Measurements from ENCODE around the gene GALK2.
A peak's percentile ranks its signal among the peaks of the same experiment; 100 is the strongest.

DNA sequence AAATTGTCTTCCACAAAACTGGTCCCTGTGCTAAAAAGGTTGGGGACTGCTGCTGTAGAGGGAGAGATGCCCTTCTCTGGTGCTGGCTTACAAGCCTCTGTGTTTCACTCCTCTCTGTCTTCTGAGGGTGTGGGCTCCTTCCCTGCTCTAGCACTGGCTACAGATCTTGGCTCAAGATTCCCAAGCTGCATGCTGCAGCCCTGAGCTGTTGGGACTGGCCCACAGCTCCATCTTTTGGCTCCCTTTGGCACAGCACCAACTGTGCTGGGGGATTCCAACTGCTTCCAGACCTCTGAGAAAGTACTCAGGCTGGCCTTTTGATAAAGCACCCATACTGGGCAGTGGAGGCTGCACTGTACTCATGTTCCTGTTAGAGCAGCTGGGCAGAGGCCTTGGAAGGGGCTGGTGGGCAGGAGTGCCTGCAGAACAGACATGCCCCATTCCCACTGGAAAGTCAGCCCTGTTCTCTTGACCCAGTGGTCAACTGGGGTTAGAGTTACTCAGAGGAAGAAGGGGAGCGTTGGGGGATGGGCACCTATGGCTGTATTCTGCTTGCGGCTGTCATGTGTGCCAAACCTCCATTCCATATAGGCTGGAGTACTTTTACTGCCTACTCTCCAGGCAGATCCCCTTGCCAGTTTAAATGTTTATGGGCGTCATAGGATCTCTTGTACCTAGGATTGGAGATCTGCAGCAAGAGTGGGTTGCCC, 55.7 kb downstream of the GALK2 start:
- TF ChIP-seq, protein P1, sequence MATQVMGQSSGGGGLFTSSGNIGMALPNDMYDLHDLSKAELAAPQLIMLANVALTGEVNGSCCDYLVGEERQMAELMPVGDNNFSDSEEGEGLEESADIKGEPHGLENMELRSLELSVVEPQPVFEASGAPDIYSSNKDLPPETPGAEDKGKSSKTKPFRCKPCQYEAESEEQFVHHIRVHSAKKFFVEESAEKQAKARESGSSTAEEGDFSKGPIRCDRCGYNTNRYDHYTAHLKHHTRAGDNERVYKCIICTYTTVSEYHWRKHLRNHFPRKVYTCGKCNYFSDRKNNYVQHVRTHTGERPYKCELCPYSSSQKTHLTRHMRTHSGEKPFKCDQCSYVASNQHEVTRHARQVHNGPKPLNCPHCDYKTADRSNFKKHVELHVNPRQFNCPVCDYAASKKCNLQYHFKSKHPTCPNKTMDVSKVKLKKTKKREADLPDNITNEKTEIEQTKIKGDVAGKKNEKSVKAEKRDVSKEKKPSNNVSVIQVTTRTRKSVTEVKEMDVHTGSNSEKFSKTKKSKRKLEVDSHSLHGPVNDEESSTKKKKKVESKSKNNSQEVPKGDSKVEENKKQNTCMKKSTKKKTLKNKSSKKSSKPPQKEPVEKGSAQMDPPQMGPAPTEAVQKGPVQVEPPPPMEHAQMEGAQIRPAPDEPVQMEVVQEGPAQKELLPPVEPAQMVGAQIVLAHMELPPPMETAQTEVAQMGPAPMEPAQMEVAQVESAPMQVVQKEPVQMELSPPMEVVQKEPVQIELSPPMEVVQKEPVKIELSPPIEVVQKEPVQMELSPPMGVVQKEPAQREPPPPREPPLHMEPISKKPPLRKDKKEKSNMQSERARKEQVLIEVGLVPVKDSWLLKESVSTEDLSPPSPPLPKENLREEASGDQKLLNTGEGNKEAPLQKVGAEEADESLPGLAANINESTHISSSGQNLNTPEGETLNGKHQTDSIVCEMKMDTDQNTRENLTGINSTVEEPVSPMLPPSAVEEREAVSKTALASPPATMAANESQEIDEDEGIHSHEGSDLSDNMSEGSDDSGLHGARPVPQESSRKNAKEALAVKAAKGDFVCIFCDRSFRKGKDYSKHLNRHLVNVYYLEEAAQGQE (IDR thresholded peaks at IDR 0.05; ENCODE audit: unreplicated experiment), result no peak
- TF ChIP-seq CTCF (conservative IDR thresholded peaks at IDR 0.05; ENCODE audit: low read depth in 2 of 2) (peak; percentile 81 to 92), EZH2phosphoT487 (IDR thresholded peaks at IDR 0.05; ENCODE audit: unreplicated experiment) (no peak), ZNF331 (CRISPR knock-in tag; IDR thresholded peaks at IDR 0.05; ENCODE audit: low read depth) (no peak), EZH2 (IDR thresholded peaks at IDR 0.05; ENCODE audit: low read depth, unreplicated experiment) (no peak)
